Stimulated activated CD8-positive, alpha-beta memory T cell treated with anti-CD3 and anti-CD28 coated beads, Interleukin-4, amount 100 ng/mL, for 48 hours (primary cell): ENCODE measurements around the gene FAM222B.
"Not testable (repeated sequence)": the region's sequence is repeated elsewhere in the genome, so short reads cannot be mapped to it uniquely, and the experiment has no call there.

ENCODE experiments used
- DNase-seq: peaks from one replicate; pipeline ENCODE4 v3.0.0-alpha.2; 2020

FAM222B gene

DNA sequence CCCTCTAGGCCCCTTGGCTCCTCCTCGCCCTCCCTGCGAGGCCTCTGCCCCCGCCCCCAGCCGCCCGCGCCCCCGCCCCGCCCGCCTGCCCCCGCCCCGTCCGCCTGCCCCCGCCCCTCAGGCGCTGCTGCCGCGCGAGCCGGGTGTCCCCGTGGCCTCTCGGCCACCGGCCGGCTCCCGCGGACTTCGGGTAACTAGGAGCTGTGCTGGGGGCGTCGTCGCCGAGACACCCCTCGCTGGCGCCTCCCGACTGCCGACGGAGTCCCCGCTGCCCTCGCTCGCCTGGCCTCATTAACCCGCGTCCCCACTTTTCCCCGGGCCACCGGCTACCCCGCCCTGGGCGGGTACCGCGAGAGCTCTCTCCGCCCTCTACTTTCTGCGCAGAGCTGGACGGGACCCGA, 116.4 kb downstream of the FAM222B start, which contains the start of gene TLCD1:
TLCD1 (minus strand) TSS at position 8 of the 401 bp plus-strand sequence. CDS start 136 bp downstream, outside the sequence.
- peak; percentile 84 for DNase-seq

DNA sequence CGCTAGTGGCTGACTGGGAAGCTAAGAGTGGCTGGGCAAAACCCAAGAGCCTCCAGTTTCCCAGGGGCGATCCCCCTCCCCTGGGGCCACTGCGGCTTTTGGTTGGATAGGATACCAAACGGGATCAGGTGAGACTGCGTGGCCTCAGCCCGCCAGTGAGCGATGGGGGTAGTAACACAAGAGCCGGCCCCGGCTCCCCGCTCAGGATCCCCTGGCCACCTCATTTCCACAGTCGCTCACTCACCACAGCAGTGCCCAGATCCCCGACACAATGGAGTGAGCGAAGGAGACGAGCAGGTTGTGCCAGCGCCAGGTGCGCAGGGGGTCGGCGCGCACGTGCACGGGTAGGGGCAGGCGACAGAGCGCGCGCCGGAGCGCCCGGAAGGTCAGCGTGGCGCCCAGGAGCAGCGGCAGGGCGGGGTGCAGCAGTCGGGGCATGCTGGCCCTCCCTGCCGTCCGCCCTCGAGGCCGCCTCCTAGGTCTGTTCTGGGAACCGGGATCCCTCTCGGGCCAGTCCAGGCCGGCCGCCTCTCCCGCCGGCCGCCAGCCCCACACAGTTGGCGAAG, 116.8 kb downstream of the FAM222B start:
- peak; percentile 80 for DNase-seq

DNA sequence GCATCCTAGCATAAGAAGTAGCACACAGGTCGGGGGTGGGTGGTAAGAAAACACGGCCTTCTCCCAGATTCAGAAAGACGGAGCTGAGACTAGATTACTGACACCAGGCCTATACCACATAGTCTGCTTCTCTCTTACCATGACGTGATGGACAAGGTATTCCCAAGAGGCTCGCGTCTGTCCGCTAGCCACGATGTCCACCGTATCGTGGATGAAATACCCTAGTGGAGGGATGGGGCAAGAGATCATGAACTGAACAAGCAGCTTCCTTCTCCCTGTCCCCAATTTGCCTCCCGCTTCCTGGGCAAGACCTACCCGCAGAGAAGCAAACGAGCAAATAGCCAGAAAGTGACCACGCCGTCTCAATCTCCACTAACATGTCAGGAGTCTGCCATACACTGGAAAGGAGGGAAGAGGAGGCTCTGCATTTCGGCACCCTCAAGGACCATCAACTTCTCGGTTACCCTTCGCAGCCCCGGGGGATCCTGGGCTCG, 117.4 kb downstream of the FAM222B start:
- DNase-seq, result peak; percentile 67

DNA sequence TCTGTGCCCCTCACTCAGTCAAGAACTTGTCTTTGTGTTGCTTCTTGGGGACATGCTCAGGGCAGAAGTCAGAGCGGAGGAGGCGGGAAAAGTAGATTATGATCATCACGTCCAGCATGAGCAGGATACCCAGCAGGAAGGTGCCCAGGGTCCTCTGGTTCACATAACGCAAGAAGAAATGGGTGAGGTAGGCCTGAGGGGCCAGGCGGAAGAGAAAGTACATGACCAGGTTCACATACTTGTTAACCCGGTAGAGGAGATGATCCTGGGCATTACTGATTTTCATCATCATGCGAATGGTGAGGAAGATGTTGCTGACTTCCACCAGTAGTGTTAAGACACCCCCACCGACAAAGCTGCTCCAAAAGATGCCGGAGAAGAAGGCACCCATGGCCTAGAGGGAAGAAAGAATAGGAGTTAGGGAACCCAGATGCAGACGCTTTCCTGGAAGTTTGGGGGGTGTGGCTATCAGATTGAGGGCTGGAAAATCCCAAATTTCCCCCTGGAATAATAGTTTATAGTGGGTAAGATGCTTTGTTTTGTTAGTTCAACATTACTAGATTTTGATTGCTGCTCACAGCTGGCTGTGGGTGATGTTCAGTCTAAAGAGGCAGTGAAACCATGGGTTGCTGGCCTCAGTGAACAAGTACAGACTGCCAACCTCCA, 118.0 kb downstream of the FAM222B start:
- DNase-seq, result peak; percentile 48

DNA sequence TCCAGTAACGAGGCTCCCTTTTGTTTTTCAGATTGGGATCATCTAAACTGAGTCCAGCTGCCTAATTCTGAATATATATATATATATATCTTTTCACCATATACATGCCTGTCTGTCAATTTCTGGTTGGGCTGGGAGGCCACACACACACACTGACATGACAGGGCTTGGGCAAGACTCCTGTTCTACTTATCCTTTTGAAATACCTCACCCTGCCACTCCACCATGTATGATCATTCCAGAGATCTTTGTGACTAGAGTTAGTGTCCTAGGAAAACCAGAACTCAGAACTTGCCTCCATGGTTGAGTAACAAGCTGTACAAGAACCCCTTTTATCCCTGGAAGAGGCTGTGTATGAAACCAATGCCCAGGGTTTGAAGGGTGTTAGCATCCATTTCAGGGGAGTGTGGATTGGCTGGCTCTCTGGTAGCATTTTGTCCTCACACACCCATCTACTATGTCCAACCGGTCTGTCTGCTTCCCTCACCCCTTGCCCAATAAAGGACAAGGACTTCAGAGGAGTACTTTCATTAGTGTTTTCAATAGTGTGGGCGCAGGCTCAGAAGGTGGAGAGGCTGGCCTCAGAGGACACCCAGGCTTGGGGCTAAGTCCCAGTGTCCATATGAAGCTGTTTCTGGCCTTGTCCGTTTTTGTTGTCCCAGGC, 118.6 kb downstream of the FAM222B start:
- DNase-seq, result not testable (repeated sequence)

DNA sequence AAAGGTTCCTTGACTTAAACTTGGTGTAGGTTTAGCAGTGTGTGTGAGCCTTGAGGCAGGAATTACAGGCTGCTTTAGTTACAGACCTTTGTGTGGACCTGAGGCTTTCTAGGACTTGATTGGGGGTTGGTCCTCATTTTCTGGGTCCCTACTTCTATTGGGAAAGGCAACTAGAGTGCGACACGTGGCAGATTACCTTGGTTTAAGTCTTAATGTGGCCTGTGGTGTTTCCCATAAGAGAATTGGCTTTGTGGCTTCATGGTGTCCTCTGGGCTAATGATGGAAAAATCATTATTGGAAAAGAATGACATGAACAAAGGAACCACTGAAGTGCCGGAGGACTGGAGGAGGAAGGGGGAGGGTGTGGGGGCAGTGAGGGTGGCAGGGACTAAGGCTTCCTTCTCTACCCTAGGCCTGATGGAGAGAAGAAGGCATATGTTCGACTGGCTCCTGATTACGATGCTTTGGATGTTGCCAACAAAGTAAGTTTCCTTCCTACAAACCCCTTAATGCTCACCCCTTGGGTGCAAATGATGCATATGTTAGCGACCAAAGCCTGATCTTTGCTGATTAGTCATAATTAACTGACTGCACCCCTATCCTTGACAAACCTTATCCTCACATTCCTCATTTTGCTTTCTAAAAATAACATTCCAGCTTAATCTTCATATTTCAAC, 119.3 kb downstream of the FAM222B start:
- DNase-seq, result no peak

DNA sequence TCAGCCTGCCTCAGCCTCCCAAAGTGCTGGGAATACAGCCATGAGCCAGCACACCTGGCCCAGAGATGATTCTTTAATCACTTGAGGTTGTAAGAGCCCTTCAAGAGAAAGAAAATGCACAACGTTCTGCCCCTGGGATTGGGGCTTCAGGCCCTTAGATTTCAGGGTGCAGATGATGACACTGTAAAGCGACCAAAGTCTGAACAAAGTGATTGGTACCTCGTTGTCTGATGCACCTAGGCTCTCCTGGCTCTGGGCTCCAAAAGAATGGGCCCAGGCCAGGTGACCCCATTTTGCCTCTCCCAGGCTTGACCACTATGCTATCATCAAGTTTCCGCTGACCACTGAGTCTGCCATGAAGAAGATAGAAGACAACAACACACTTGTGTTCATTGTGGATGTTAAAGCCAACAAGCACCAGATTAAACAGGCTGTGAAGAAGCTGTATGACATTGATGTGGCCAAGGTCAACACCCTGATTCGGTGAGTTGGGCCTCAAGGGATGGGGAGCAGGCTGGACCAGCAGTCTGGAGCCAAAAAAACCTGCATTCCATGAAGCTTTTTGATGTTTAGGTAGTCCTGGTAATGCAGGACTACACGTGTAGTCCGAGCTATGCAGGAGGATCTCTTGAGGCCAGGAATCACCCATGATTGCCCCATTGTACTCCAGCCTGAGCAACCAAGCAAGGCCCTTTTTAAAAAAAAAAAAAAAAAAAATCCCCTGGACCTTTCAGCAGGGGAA, 120.0 kb downstream of the FAM222B start:
- no peak for DNase-seq

DNA sequence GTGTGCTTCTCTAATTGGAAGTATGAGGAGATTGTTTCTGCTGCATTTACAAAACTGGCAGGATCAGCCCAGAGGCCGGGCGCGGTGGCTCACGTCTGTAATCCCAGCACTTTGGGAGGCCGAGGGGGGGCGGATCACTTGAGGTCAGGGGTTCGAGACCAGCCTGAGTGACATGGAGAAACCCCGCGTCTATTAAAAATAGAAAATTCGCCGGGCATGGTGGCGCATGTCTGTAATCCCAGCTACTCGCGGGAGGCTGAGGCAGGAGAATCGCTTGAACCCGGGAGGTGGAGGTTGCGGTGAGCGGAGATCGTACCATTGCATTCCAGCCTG, 121.6 kb downstream of the FAM222B start:
- not testable (repeated sequence) for DNase-seq

DNA sequence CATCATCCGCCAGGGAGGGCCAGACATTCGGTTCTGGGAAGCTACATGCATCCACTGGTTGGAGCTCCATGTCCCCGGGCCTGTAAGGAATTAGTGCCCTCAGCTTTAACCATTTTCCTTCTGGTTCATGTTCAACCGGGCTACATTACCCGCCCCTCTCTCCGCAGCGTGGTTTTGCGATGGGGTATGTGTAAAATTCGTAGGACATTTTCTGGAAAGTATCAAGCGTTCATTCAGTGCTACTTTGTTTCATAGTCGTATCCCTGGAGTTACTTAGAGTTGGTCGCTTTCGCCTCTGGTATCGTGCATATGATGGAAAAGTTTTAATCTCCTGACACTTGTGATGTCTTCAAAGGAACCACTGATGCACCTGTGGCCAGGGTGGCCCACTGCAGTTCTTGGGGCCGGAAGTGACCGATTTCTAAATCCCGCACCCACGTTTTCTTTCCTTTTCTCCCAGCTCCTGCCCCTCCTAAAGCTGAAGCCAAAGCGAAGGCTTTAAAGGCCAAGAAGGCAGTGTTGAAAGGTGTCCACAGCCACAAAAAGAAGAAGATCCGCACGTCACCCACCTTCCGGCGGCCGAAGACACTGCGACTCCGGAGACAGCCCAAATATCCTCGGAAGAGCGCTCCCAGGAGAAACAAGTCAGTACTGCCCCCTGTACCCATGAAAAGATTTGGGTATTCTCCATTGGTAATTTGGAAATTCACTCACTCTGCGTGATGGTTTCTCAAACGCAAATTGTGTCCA, 122.2 kb downstream of the FAM222B start:
- DNase-seq, result peak; percentile 65

DNA sequence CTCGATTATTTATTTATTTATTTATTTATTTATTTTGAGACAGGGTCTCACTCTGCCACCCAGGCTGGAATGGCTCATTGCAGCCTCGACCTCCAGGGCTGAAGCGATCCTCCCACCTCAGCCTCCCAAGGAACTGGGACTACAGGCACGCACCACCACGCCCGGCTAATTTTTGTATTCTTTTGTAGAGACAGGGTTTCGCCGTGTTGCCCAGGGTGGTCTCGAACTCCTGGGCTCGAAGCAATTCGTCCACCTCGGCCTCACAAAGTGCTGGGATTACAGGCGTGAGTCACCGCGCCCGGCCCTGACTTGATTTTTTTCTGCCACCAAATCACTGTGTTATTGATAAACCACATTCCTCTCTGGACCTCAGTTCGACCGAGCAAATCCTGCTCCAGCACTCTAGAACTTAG, 123.6 kb downstream of the FAM222B start:
- DNase-seq, result no peak

DNA sequence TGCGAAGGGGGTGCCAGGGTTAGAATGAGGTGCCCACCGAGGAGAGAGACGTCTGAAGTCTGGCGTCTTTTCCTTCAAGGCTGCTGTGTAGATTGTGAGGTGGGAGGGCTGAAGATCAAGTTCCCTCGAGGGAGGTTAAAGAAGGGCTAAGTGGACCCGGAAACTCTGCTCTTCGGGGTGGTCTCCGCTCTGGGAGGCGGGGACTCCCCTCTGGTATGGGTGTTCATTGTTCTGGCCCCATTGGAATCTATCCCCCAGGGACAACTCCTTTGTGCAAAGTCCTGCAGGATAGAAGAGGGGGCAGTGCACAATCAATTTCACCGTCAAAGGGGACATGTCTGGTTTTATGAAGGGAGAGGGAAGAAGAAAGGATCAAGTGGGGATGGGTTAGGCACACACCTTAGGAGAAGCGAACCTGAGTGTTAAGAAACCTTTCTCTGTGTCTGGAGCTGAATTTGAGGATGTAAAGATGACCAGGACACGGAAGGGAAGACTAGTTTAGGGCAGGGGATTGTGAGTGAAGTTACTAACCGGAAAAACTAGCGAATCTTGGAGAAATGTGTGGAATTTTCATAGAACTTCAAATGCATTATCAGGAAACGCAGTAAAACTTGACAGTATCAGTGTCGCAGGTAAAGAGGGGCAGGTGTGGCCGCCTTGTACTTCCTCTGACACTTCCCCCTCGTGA, 124.1 kb downstream of the FAM222B start:
- DNase-seq, result no peak

DNA sequence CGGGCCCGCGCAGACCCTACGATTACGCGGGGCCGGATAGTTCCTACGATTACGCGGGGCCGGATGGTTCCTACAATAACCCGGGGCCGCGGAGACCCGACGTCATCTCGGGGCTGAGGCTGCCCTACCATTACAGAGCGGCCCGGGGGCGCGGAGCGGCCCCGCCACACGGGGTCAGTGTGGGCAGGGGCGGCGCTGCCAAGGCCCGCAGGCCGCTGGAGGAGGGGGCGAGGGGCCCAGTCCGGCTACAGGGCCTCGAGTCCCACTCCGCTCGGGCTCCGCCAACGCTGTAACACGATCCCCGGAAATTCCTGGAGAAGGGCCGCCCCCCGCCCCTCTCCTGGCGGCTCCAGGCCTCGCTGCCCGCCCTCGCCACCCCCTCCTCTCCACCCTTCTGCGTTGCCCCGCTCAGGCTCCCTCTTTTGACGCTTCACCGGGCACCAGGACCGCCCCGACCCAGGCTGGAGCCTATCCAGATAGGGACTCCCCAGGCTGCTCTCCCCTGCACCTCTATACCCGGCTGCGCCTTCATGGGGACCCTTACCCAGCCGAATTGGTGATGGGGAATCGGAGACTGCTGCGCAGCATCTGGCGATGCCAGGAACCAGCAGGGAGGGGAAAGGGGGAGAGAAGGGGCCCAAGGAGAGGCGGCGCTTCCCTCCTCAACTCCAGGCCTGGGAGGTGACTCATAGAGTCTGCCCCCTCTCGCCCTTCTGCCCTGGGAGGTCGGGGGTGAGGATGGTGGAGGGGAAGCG, 124.8 kb downstream of the FAM222B start, which contains the start of gene RAB34:
RAB34 (minus strand) TSS at position 291 of the 755 bp plus-strand sequence. CDS start 602 bp downstream, outside the sequence.
- peak; percentile 65 for DNase-seq

DNA sequence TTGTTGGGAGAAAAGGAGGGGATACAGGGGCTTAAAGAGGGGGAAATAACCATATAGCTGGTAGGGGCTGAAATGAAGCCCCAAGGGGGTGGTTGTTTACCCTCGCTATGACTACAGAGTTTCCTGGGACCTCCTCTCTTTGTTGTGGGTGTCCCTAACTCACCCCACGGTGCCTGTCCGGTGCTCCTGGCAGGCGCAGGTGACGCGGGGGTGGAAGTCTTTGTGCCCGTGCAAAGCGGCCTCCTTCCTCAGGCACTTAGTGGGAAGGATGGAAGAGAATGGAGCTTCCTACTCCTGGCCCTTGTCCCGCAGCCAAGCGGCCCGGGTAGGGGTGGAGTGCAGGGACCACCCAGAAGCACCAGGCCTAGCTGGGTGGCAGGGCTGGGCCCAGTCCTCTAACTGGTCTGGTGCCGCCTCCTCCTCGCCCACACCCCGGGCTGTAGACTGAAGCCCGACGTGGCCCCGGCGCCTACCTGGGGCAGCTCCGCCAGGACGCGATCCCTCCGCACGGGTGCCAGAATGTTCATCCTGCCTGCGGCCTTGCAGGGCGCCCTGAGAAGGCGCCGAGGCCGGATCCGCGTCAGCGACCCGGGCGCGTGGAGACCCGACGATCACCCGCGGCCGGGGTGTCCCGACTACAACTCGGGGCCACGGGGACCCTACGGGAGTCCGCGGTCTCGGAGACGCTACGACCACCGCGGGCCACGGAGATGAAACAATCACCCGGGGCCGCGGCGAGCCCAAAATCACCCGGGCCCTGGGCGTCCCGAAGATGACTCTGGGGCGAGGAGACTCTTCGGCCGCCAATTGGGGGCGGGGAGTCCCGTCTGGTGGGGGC, 125.6 kb downstream of the FAM222B start:
- no peak for DNase-seq

DNA sequence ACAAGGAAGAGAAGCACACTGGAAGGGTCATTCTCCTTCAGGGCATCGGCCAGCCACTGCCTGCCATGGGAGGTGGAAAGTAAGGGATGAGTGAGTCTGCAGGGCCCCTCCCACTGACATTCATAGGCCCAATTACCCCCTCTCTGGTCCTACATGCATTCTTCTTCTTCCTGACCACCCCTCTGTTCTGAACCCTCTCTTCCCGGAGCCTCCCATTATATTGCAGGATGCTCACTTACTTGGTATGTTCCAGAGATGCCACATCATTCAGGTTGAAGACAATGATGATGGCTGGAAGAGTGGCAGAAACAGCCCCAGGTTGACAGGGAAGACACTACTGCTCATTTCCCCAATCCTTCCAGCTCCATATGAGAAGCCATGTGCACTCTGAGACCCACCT, 127.4 kb downstream of the FAM222B start:
- no peak for DNase-seq

DNA sequence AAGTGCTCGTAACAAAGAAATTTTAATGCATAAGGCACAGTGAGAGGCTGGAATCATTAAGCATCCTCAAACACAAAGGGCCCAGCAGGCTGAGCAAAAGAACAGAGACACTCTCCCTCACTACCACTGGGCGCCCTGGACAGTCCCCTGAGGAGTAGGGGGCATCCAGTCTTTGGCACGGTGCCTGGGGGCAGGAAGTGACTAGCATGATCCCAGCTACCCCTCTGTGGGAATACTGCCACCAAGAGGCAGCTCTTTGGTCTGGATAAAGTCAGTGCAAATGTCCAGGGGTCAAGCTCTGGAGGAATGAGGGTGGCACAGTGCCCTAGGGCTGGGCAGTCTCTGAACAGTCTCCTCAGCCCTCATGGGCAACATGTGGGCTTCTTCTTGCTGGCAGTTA, 128.3 kb downstream of the FAM222B start:
- no peak for DNase-seq

DNA sequence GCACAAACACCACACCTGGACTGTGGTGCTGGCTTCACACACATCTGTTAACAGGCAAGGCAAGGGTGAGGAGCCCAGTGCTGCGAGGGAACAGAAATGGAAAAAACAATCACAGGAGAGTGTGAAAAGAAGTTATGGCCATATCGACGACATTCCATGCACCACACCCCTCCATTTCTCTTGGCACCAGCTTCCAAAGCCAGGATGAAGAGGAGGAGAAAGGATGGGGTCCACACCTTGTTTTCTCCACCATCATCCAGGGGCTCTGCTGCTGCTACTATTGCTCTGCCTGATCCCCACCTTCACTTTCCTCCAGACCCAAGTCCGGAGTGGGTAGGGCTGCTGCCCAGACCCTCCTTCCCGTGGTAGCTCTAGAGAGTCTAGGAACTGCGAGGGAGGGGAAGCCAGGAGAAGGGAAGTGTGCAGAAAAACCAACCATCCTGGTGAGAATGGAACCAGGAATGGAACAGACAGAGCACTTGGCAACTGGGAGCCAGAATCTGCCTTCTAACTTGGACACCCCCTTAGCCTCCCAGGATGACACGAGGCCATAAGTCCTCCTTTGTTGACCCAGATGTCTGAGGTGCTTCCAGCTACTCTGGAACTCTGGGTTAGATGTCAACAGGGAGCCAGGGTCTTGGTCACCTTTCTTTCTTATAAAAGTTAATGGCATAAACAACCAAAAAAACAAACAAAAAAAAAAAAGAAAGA, 129.7 kb downstream of the FAM222B start:
- no peak for DNase-seq

DNA sequence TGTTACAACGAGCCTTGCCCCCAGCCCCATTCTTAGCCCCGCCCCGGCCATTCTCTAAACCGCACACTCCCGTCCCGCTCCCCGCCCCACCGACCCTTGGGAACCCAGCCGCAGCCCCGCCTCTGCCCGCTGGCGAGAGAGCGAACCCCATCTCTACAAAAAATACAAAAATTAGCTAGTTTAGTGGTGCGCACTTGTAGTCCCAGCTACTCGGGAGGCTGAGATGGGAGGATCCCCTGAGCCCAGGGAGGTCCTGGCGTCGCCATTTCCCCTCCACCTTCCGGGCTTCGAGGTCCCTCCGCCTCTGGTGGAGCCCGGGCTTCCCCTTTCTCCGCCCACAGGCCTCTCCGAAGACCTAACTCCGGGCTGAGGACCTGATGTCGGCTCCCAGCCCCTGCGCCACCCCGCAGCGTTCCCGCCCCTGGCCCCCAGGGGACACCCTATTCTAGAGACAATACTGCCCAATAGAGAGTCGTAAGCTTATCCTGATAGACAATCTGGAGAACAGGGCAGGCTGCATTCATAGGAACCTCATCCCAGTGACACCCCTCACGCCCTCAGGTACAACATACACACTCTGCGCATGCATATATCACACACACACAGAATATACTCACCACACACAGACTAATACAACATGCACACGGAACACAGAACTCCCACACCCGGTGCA, 130.4 kb downstream of the FAM222B start:
- peak; percentile 82 for DNase-seq

DNA sequence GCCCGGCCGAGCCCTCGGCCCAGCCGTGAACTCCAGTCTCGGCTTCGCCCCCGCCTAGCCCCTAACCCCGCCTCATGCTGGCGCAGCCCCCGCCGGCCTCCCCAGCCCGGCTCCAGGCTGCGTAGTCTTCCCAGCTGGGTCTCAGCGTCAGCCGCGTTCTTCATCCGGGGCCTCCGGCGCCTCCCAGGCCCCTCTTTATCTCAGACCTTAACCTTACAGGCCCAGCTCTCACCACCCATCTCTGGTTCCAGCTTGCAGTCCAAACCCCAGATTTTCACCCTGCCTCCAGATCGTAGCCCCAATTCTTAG, 130.9 kb downstream of the FAM222B start, which contains the start of gene PROCA1:
PROCA1 (minus strand) TSS at position 166 of the 309 bp plus-strand sequence. CDS start 228 bp downstream, outside the sequence.
- no peak for DNase-seq
